ENCODE measurements around the gene OTULIN. TPM values are rescaled to one million over a fixed set of nuclear protein-coding genes. Genes with fewer than 3 reads are reported as not detected.

Gene OTULIN
- total RNA-seq, 6 experiments from 2014 or later, result 25.2 to 34.8 (median 29.2) TPM

GRCh38 chr5:14741801-14742440, 77.4 kb downstream of the OTULIN start:
- DNase-seq (no peak), ATAC-seq (no peak)
- Histone ChIP-seq H3K9me3 (no peaks in the 10 kb centered on the region), H3K27me3 (no peaks in the 10 kb centered on the region), H3K4me3 (no peak overlapping the region), H3K4me1 (peaks cover 0 to 13% (median 0%) of the 10 kb centered on the region in 4 donors), H3K36me3 (peaks cover 0 to 11% (median 1%) of the 10 kb centered on the region in 4 donors), H3K27ac (no peak overlapping the region)
- intact Hi-C loops (cut with DNase I), result no loop called here
- 97% methylated on average over 4 of the region's 11 CpGs for WGBS (ENCODE audit: insufficient coverage, low coverage, low lambda C conversion rate, missing lambda C conversion rate)
- TF ChIP-seq POLR2A (IDR thresholded peaks at IDR 0.05), result no peak
- TF ChIP-seq CTCF (IDR thresholded peaks at IDR 0.05), result no peak

GRCh38 chr5:14742498-14742897, 78.0 kb downstream of the OTULIN start:
- ATAC-seq (no peak), DNase-seq (no peak)

GRCh38 chr5:14743601-14744295, 79.2 kb downstream of the OTULIN start:
- DNase-seq, result no peak
- no peak for ATAC-seq
- Histone ChIP-seq H3K27me3 (no peaks in the 10 kb centered on the region), H3K36me3 (peaks cover 0 to 11% (median 1%) of the 10 kb centered on the region in 4 donors), H3K4me1 (peaks cover 0 to 13% (median 0%) of the 10 kb centered on the region in 4 donors), H3K9me3 (no peaks in the 10 kb centered on the region), H3K27ac (no peak overlapping the region), H3K4me3 (no peak overlapping the region)
- WGBS (ENCODE audit: insufficient coverage, low coverage, low lambda C conversion rate, missing lambda C conversion rate), result 94% methylated on average over 6 of the region's 6 CpGs
- intact Hi-C loops (cut with DNase I), result no loop called here
- no peak for TF ChIP-seq POLR2A (IDR thresholded peaks at IDR 0.05)
- no peak for TF ChIP-seq CTCF (IDR thresholded peaks at IDR 0.05)

More at GRCh38 chr5:14742498-14742897, 78.0 kb downstream of the OTULIN start:
- Histone ChIP-seq H3K36me3 (peaks cover 0 to 11% (median 1%) of the 10 kb centered on the region in 4 donors), H3K9me3 (no peaks in the 10 kb centered on the region), H3K4me3 (no peak overlapping the region), H3K27me3 (no peaks in the 10 kb centered on the region), H3K27ac (no peak overlapping the region), H3K4me1 (peaks cover 0 to 13% (median 0%) of the 10 kb centered on the region in 4 donors)
- 80% methylated on average over 8 of the region's 9 CpGs for WGBS (ENCODE audit: insufficient coverage, low coverage, low lambda C conversion rate, missing lambda C conversion rate)
- no peak for TF ChIP-seq POLR2A (IDR thresholded peaks at IDR 0.05)
- no peak for TF ChIP-seq CTCF (IDR thresholded peaks at IDR 0.05)
- intact Hi-C loops (cut with DNase I), result no loop called here

- TF ChIP-seq POLR2A (IDR thresholded peaks at IDR 0.05) (no peak), CTCF (IDR thresholded peaks at IDR 0.05) (no peak)
- Histone ChIP-seq H3K27me3 (no peaks in the 10 kb centered on the region), H3K4me1 (peaks cover 0 to 13% (median 0%) of the 10 kb centered on the region in 4 donors), H3K9me3 (no peaks in the 10 kb centered on the region), H3K4me3 (no peak overlapping the region), H3K36me3 (peaks cover 0 to 11% (median 1%) of the 10 kb centered on the region in 4 donors), H3K27ac (no peak overlapping the region)
- 66% methylated on average over 3 of the region's 14 CpGs for WGBS (ENCODE audit: insufficient coverage, low coverage, low lambda C conversion rate, missing lambda C conversion rate)
- DNase-seq, result peak in 1 of 3 donors; percentile 63
- peak; percentile 46 to 83 (median 48) for ATAC-seq
- intact Hi-C loops (cut with DNase I), result no loop called here
These were observed 80.0 kb downstream of the OTULIN start for GRCh38 chr5:14744296-14745187.

Measured in right lobe of liver (tissue), 6 donors.